H9 (cell line): Measurements from ENCODE around the gene WSCD2. TPM values are rescaled to one million over a fixed set of nuclear protein-coding genes. Genes with fewer than 3 reads are reported as not detected.

Experiments
- DNase-seq: peaks from one replicate; pipeline ENCODE4 v3.0.0-alpha.2; 2017
- H2AFZ ChIP-seq: one replicate; pipeline ENCODE4 v1.6.1; 2013; ENCODE audit warnings: mild to moderate bottlenecking, low read length, control low read depth, moderate library complexity
- H2AK5ac ChIP-seq: 2 replicates; pipeline ENCODE4 v1.6.1; 2013; ENCODE audit warnings: low read length, control low read depth, mixed read lengths; ENCODE audit not compliant: insufficient read length
- H2BK120ac ChIP-seq: one replicate; pipeline ENCODE4 v1.6.1; 2013; ENCODE audit warnings: low read depth, mild to moderate bottlenecking, low read length, control low read depth, inconsistent platforms; ENCODE audit not compliant: poor library complexity, severe bottlenecking
- H2BK12ac ChIP-seq: 2 replicates; pipeline ENCODE4 v1.6.1; 2013; ENCODE audit warnings: low read length, control low read depth, mixed read lengths, low read depth; ENCODE audit not compliant: insufficient read length
- H2BK15ac ChIP-seq: 2 replicates; pipeline ENCODE4 v1.6.1; 2013; ENCODE audit warnings: low read depth, low read length, control low read depth
- H2BK20ac ChIP-seq: one replicate; pipeline ENCODE4 v1.6.1; 2013; ENCODE audit warnings: low read depth, mild to moderate bottlenecking, low read length, control low read depth, inconsistent platforms; ENCODE audit not compliant: poor library complexity, severe bottlenecking
- H2BK5ac ChIP-seq: 2 replicates; pipeline ENCODE4 v1.6.1; 2013; ENCODE audit warnings: low read length, control low read depth, mixed read lengths; ENCODE audit not compliant: insufficient read length
- H3K14ac ChIP-seq: 2 replicates; pipeline ENCODE4 v1.6.1; 2013; ENCODE audit warnings: low read length, control low read depth; ENCODE audit not compliant: insufficient read depth
- H3K18ac ChIP-seq: 2 replicates; pipeline ENCODE4 v1.6.1; 2013; ENCODE audit warnings: low read depth, mild to moderate bottlenecking, mixed read lengths, low read length, control low read depth; ENCODE audit not compliant: insufficient read length
- H3K23ac ChIP-seq: 2 replicates; pipeline ENCODE4 v1.6.1; 2013; ENCODE audit warnings: low read length, control low read depth, mixed read lengths, low read depth; ENCODE audit not compliant: insufficient read length
- H3K23me2 ChIP-seq: 2 replicates; pipeline ENCODE4 v1.6.1; 2013; ENCODE audit warnings: low read depth, mild to moderate bottlenecking, mixed read lengths, low read length, control low read depth; ENCODE audit not compliant: insufficient read length, poor library complexity, severe bottlenecking
- H3K27ac ChIP-seq: 2 replicates; pipeline ENCODE4 v1.5.1; 2013; ENCODE audit warnings: low read length, control low read depth, mixed read lengths, low read depth; ENCODE audit not compliant: insufficient read length
- H3K27me3 ChIP-seq: 2 replicates; pipeline ENCODE4 v1.6.1; 2013; ENCODE audit warnings: low read length, control low read depth, inconsistent platforms; ENCODE audit not compliant: insufficient read depth
- H3K4ac ChIP-seq: 2 replicates; pipeline ENCODE4 v1.6.1; 2013; ENCODE audit warnings: low read depth, mild to moderate bottlenecking, control low read depth, inconsistent platforms, low read length, moderate library complexity
- H3K4me1 ChIP-seq: 2 replicates; pipeline ENCODE4 v1.6.1; 2013; ENCODE audit warnings: low read length, control low read depth, inconsistent platforms; ENCODE audit not compliant: insufficient read depth
- H3K4me2 ChIP-seq: 2 replicates; pipeline ENCODE4 v1.6.1; 2013; ENCODE audit warnings: low read length, control low read depth, mixed read lengths; ENCODE audit not compliant: insufficient read length, insufficient read depth
- H3K56ac ChIP-seq: 2 replicates; pipeline ENCODE4 v1.6.1; 2013; ENCODE audit warnings: low read depth, mild to moderate bottlenecking, mixed read lengths, low read length, control low read depth; ENCODE audit not compliant: insufficient read length
- H3K79me1 ChIP-seq: 2 replicates; pipeline ENCODE4 v1.6.1; 2013; ENCODE audit warnings: low read depth, mild to moderate bottlenecking, moderate library complexity, low read length, control low read depth, inconsistent platforms; ENCODE audit not compliant: insufficient read depth, poor library complexity, severe bottlenecking
- H3K79me2 ChIP-seq: 2 replicates; pipeline ENCODE4 v1.6.1; 2013; ENCODE audit warnings: low read length, control low read depth, inconsistent platforms; ENCODE audit not compliant: insufficient read depth
- H3K9ac ChIP-seq: 2 replicates; pipeline ENCODE4 v1.6.1; 2013; ENCODE audit warnings: low read length, control low read depth, mixed read lengths; ENCODE audit not compliant: insufficient read length; ENCODE audit errors: extremely low read depth
- H3K9me3 ChIP-seq: one replicate; pipeline ENCODE4 v1.6.1; 2013; ENCODE audit warnings: low read depth, low read length, inconsistent platforms; ENCODE audit not compliant: control insufficient read depth
- H3T11ph ChIP-seq: one replicate; pipeline ENCODE4 v1.6.1; 2013; ENCODE audit warnings: mild to moderate bottlenecking, low read length, control low read depth, inconsistent platforms
- H4K20me1 ChIP-seq: one replicate; pipeline ENCODE4 v1.6.1; 2013; ENCODE audit not compliant: control insufficient read depth, insufficient read length, insufficient read depth
- H4K5ac ChIP-seq: 2 replicates; pipeline ENCODE4 v1.6.1; 2013; ENCODE audit warnings: low read depth, mild to moderate bottlenecking, mixed read lengths, low read length, control low read depth; ENCODE audit not compliant: insufficient read length
- H4K8ac ChIP-seq: replicated peaks from 2 replicates; pipeline ENCODE4 v1.6.1; 2013; ENCODE audit warnings: low read length, control low read depth, mixed read lengths, low read depth; ENCODE audit not compliant: insufficient read length
- H4K91ac ChIP-seq: 2 replicates; pipeline ENCODE4 v1.6.1; 2013; ENCODE audit warnings: low read depth, mild to moderate bottlenecking, moderate library complexity, mixed read lengths, low read length, control low read depth; ENCODE audit not compliant: insufficient read length
- H3K27ac Mint-ChIP-seq, 3 experiments: 2 replicates in 2 of 3; 3 replicates in 1 of 3; pipeline ENCODE4 v1.8.0; 2020 to 2021; ENCODE audit warnings: mixed read lengths in 3 of 3, mild to moderate bottlenecking in 1 of 3, moderate library complexity in 1 of 3
- H3K27me3 Mint-ChIP-seq: 2 replicates; pipeline ENCODE4 v1.8.0; 2021; ENCODE audit warnings: low read depth, mild to moderate bottlenecking, moderate library complexity, mixed read lengths
- H3K36me3 Mint-ChIP-seq, 3 experiments: 2 replicates in 2 of 3; 3 replicates in 1 of 3; pipeline ENCODE4 v1.8.0; 2020 to 2021; ENCODE audit warnings: low read depth in 3 of 3, mixed read lengths in 3 of 3; ENCODE audit not compliant: insufficient read depth in 1 of 3
- H3K4me1 Mint-ChIP-seq, 2 experiments: 2 replicates each; pipeline ENCODE4 v1.8.0; 2020; ENCODE audit warnings: mixed read lengths in 2 of 2
- H3K4me3 Mint-ChIP-seq, 2 experiments: 2 replicates in 1 of 2; 3 replicates in 1 of 2; pipeline ENCODE4 v1.8.0; 2020 to 2021; ENCODE audit warnings: mild to moderate bottlenecking in 2 of 2, mixed read lengths in 2 of 2, moderate library complexity in 1 of 2
- H3K9me3 Mint-ChIP-seq, 2 experiments: 2 replicates in 1 of 2; 3 replicates in 1 of 2; pipeline ENCODE4 v1.8.0; 2020; ENCODE audit warnings: mild to moderate bottlenecking in 2 of 2, mixed read lengths in 2 of 2, moderate library complexity in 1 of 2
- whole genome bisulfite sequencing: extraction: QIAGEN DNeasy Blood & Tissue Kit; methylation state at CpG from one replicate; pipeline ENCODE4 v1.1.7; 2013; ENCODE audit warnings: missing lambda C conversion rate, low lambda C conversion rate, mixed read lengths; ENCODE audit not compliant: insufficient read length; ENCODE audit errors: extremely low coverage; 5-methylcytosine and 5-hydroxymethylcytosine counted together
- total RNA-seq: library from RNA; stranded (reverse); gene quantifications from 2 replicates; pipeline ENCODE4 v1.2.1, GENCODE V29; 2021
- TF ChIP-seq, protein P1 (sequence below): fragments of 200-600 bp; sonication (generic); conservative IDR thresholded peaks from 3 replicates; pipeline ENCODE4 v1.8.0; 2021; ENCODE audit warnings: antibody characterized with exemption, mild to moderate bottlenecking

Gene WSCD2
- total RNA-seq, 1 experiment from 2014 or later, result 0.92 TPM

DNA sequence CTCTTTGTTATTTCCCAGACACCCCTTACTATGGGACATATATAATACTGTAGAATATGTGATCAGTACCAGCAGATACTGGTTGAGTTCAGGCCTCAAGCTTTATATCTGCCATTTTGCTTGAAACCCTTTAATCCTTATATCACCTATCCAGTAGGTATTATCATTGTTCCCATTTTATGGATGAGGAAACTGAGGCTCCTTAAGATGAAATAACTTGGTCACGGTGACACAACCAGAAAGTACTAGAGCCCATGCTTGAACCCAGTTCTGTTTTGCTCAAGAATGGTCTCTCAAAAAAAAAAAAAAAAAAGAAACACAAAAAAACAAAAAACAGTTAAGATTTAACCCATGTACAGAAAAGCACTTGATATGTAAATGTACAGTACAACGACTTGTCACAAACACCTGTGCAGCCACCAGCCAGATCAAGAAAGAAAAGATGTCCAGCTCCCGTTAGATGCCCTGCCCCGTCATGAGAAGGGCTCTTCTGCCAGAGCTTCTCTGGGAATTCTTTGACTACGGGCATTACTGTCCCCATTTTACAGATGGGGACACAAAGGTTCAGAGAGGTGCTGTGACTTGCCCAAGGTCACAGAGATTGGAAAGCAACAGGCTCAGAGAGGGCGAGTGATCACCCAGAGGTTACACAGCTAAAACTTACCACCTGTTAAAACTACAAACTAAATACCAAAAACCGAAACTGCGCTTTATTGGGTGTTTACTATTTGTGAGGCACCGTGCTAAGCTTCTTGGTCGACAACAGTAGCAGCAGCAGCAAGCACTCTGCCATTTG is 669 bp upstream of the WSCD2 start:
- H2BK120ac ChIP-seq, result no peak overlapping the region

More for the DNA sequence above, 669 bp upstream of the WSCD2 start:
- Mint-ChIP-seq H3K4me1 (peaks cover 14 to 22% of the 10 kb centered on the region in 2 experiments), H3K27ac (no peak overlapping the region), H3K27me3 (peaks cover 54% of the 10 kb centered on the region), H3K36me3 (no peaks in the 10 kb centered on the region), H3K9me3 (no peaks in the 10 kb centered on the region; a peak in 2 of 5 replicates), H3K4me3 (peak overlapping the region; percentile 57 to 76)
- no peak overlapping the region for H2BK20ac ChIP-seq
- no peak overlapping the region for H2BK12ac ChIP-seq
- no peak overlapping the region for H3K27ac ChIP-seq
- H3K27me3 ChIP-seq, result no peaks in the 10 kb centered on the region; the same call in 1 of the 2 replicates
- no peak overlapping the region for H3K4ac ChIP-seq
- WGBS, result no CpG with 5 or more reads among the region's 10 CpGs
- H3K18ac ChIP-seq, result no peak overlapping the region
- no peak overlapping the region for H3K23ac ChIP-seq
- no peak overlapping the region for H2AFZ ChIP-seq
- no peak overlapping the region for H3K9ac ChIP-seq
- peak overlapping the region; percentile 83 for H3K4me2 ChIP-seq
- H4K5ac ChIP-seq, result no peak overlapping the region
- TF ChIP-seq, protein P1, sequence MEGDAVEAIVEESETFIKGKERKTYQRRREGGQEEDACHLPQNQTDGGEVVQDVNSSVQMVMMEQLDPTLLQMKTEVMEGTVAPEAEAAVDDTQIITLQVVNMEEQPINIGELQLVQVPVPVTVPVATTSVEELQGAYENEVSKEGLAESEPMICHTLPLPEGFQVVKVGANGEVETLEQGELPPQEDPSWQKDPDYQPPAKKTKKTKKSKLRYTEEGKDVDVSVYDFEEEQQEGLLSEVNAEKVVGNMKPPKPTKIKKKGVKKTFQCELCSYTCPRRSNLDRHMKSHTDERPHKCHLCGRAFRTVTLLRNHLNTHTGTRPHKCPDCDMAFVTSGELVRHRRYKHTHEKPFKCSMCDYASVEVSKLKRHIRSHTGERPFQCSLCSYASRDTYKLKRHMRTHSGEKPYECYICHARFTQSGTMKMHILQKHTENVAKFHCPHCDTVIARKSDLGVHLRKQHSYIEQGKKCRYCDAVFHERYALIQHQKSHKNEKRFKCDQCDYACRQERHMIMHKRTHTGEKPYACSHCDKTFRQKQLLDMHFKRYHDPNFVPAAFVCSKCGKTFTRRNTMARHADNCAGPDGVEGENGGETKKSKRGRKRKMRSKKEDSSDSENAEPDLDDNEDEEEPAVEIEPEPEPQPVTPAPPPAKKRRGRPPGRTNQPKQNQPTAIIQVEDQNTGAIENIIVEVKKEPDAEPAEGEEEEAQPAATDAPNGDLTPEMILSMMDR, result no peak
- no peak overlapping the region for H4K91ac ChIP-seq
- no peaks in the 10 kb centered on the region for H3K79me1 ChIP-seq
- no peak overlapping the region for H3K56ac ChIP-seq
- H2BK5ac ChIP-seq, result no peak overlapping the region
- no peak overlapping the region; the same call in 1 of the 2 replicates for H2BK15ac ChIP-seq
- H2AK5ac ChIP-seq, result no peak overlapping the region
- no peak overlapping the region for H4K8ac ChIP-seq
- no peaks in the 10 kb centered on the region for H3K79me2 ChIP-seq
- peaks cover 5% of the 10 kb centered on the region for H3K23me2 ChIP-seq
- H3K4me1 ChIP-seq, result 0 out of 2 replicates have a peak, but pooled peaks cover 4% of the 10 kb centered on the region
- H4K20me1 ChIP-seq, result no peaks in the 10 kb centered on the region
- no peak for DNase-seq
- H3T11ph ChIP-seq, result no peak overlapping the region
- no peak overlapping the region for H3K14ac ChIP-seq
- H3K9me3 ChIP-seq, result no peaks in the 10 kb centered on the region
